GM19043 (cell line): Measurements from ENCODE around the gene NDUFV2.
"Not testable (repeated sequence)": the region's sequence is repeated elsewhere in the genome, so short reads cannot be mapped to it uniquely, and the experiment has no call there.

Source experiments
- ATAC-seq: cut with Tn5 transposase; IDR thresholded peaks from one replicate; pipeline ENCODE4 v1.9.1; 2021; ENCODE audit warnings: low read depth; ENCODE audit not compliant: unreplicated experiment

Gene NDUFV2

DNA sequence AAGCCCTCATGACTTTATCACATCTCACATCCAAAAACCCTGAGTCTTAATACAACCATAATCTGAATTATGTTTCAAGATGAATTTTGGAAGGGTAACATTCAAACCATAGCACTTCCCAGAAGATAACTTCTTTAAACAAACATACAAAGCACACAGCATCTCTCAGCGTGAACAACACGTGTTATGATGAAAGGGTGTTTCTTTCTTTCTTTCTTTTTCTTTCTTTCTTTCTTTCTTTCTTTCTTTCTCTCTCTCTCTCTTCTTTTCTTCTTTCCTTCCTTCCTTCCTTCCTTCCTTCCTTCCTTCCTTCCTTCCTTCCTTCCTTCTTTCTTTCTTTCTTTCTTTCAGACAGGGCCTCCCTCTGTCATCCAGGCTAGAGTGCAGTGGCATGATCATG, 13.8 kb upstream of the NDUFV2 start:
- ATAC-seq = not testable (repeated sequence)

DNA sequence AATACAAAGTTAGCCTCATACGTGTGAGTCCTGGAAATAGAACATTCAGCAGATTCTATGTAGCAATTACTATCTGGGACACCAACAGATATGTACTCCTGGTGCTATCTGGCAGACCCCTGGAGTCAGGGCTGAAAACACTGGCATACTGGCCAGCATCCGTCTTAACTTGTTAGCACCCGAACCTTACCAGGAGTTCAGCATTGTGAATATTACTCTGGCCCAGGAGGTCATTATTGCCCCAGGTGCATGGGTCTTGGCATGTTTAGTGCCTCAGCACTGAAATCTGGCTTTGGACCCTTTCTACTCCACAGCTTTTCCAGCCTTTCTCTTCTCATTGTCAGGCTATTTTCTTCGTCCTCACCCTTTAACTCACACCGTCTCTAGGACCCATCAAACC, 11.9 kb upstream of the NDUFV2 start:
- ATAC-seq = no peak

DNA sequence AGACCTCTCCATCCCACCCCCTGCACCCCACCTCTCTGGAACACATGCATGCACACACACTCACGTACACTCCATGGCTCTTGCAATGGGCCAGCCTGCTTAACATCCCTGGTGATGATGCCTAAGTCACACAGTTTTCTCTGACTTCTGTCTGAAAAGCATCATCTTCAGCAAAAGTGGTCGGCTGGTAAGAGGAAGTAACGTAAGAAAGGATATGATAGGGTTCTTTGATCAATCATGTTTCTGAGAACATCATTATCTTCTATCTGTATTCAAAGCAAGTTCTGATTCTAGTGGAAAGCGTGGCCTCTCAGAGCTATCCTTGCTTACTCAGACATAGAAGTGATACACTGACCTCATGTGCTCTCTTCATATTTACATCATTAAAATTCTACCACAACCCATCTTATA, 11.4 kb upstream of the NDUFV2 start:
- no peak for ATAC-seq

DNA sequence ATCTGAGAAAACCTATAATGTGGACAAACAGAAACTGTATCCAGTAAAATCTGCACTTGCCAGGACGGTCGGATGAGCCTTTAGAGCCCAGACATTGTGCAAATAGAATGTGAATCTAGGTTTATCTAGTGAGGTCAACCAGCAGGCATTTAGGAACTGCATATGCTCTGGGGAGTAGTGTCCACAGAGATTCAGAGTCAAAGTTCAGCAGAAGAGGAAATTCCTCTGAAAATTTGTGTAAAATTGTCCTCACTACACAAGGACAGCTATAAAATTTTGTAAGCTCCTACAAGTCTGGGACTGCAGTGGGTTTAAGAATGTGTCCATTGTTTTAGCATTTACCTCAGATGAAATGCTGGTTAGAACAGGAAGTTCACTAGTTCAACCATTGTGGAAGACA, 9.8 kb upstream of the NDUFV2 start:
- no peak for ATAC-seq

DNA sequence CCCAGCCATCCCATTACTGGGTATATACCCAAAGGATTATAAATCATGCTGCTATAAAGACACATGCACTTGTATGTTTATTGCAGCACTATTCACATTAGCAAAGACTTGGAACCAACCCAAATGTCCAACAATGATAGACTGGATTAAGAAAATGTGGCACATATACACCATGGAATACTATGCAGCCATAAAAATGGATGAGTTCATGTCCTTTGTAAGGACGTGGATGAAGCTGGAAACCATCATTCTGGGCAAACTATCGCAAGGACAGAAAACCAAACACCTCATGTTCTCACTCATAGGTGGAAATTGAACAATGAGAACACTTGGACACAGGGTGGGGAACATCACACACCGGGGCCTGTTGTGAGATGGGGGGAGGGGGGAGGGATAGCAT, 9.4 kb upstream of the NDUFV2 start:
- ATAC-seq = not testable (repeated sequence)

DNA sequence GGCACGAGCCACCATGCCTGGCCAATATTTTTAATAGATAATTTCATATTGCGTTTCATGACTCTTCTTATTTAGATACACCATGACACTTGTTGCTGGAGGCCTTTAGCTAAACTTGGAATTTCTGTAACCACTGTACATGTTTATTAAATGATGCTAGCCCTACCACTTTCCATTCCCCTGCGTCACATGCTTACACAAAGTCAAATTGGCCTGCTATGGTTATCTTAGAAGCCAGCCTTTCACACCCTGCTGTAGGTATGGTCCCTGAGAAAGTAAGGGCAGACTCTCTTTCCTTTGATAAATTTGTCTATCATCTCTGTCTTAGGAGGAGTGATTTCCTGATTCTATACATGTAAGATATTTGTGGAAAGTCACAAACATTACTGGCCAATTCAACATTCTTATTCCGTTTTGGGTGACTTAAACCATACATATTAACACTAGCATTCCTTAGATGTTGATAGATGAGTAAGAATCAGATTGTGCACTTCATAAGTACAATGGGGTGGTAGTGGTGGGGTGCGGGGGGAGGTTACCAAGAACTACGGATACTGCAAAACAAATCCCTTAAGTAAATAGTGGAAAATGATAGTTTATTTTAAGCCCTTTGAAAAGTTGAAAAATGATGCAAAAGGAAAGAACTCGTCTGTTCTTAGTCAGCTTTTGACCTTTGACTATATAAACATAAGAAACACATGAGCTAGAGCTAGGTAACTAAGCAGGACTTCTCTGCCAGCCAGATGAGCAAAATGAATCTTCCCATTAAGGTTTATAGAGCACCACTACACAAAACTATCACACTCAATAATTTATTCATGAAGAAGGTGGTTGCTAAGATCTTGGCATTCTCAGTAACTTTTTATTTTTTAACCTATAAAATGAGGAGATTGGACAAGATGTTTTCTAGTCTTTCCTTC, 7.9 kb upstream of the NDUFV2 start:
- ATAC-seq = no peak

DNA sequence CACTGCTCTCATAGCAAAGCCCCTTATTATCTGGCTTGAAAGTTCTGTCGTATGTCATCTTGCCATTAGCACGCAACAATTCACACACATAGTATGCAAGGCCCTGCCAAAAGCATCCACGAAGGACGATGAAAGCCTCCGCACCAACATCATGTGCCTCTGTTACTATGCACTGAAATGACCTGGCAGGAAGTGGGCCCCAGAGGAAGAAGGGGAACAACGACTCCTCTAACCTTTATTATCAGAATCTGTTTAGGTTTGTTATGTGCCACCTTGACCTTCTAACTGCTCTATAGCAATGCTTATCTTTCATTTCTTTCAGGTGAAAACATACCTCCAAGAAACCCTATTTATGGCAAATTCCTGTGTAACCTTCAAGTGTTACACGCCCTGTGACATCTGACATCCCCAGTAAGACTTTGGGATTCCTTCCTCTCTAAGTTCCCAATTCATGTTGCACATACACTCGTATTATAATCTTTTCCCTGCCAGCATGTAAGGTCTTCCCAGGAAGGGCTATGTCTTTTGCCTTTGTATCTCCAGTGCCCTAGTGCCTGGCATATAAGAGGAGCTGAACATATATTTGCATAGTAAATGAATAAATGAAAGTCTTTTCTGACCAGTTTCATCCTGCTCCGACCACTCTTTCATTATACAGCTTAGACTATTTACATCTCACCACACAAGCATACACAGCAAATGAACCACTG, 7.0 kb upstream of the NDUFV2 start:
- ATAC-seq = peak; percentile 92

DNA sequence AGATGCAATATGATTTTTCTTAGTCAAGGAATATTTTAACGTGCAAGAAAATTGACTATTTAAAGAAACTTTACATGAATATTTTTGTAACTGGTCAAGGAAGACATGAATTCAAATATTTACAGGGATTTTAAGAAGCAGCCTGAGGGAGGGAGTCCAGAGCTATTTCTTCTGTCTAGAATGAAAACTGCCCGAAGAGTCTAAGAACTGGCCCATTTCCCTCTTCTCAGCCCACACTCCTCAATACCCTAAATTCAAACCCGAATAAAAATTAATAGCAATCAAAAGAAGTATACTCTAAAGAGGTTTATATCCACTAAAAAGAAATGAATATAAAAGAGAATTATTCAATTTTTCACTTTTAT, 6.5 kb upstream of the NDUFV2 start:
- no peak for ATAC-seq

DNA sequence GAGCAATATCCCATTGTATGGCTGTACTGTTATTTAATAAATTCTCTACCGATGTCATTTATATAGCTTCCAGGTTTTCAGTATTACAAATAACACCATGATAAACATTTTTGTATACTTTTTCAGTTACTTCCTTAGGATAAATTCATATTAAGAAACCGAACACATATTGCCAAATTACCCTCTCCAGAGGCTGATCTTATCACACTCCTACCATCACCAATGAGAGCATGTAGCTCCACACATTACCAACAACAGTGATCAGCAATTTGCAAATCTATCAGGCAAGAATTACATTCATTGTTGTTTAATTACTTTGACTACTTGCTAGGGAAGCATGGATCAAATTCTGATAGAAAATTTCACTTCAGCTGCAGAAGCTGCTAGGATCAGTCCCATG, 5.8 kb upstream of the NDUFV2 start:
- ATAC-seq = no peak

DNA sequence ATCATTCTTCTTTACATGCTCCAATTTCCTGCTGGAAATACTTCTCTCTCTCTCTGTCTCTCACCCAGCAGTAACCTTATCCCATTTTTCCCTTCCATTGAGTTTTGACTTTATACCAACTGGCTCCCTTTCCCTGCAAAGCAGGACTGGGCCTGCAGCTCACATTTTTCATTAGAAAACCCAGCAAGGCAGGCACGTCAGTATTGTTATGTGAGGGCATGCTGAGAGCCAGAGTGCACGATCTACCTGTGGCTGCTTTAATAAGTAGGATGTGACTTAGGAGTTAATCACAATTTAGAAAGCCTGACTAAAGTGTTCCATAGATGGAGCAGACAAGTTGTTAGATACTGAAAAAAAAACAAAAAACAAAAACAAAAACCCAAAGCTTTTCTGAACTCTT, 5.2 kb upstream of the NDUFV2 start:
- ATAC-seq = no peak

DNA sequence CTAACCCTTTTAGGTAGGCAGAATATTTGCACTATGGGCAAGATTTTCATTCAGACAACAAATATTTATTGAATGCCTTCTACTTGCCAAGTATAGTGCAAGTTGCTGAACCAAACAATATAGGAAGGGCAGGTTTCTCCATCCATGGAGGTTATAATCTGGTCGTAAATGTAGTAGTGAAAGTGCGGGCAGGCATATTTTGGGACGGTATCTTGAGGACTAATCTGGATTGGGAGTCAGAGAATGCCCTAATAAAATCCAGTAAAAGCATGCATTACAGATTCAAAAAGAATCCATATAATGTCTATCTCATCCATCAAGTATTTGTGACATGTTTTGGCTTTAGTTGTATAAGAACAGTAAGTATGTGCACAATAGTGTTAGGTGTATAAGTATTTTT, 1.7 kb upstream of the NDUFV2 start:
- ATAC-seq = no peak

DNA sequence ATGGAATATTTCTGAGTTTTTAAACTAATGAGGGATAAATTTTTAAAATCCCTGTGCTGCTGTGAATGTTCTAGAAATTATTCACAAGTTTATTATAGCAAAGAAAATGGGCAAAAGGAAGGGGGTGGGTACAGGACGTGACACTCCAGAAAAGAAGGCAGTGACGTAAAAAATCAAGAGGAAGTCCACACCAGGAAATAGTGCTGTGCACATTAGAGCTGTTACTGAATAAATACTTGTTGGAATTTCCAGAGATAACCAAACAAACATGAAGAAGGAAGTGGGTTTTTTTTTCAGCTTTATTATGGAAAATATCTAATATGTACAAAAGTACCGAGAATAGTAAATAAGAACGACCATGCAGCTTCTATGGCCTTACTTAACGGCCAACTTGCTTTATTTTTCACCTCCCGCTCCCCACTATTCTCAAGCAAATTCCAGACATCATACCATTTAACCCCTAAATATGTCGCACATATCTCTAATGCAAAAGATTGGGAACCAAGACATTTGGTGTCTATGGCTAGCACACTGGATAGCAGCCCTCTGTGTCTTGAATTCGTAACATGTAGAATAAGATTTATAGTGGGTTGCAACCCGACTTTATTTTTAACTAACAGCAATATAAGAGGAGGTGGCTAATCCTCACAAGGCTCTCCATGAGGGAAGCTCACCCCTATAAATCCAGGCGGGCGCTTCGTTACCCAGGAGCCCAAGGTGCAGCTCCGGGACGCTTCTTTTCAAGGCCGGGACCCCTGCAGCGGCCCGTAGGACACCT, 580 bp upstream of the NDUFV2 start:
- no peak for ATAC-seq

DNA sequence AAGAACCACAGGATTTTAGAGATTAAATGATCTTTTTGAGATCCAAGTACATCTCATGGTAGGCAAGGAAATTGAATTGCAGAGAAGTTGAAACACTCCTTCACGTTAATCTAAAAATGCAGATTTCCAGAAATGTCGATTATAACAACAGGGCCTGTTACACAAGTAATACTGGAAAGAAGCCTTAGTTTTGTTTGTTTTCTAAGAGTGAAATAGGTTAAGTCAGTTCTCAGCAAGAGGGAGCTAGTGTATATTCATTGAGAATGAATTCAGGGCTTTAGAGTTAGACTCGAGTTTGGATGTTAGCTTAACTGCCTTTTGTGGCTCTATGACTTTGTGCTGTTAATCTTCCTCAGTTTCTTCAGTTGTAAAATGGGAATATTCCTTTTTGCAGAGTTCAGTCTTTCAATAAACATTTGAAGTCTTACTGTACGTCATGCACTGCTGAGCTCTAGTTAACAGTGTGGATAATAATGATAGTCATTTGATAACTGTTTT, 926 bp downstream of the NDUFV2 start:
- no peak for ATAC-seq

DNA sequence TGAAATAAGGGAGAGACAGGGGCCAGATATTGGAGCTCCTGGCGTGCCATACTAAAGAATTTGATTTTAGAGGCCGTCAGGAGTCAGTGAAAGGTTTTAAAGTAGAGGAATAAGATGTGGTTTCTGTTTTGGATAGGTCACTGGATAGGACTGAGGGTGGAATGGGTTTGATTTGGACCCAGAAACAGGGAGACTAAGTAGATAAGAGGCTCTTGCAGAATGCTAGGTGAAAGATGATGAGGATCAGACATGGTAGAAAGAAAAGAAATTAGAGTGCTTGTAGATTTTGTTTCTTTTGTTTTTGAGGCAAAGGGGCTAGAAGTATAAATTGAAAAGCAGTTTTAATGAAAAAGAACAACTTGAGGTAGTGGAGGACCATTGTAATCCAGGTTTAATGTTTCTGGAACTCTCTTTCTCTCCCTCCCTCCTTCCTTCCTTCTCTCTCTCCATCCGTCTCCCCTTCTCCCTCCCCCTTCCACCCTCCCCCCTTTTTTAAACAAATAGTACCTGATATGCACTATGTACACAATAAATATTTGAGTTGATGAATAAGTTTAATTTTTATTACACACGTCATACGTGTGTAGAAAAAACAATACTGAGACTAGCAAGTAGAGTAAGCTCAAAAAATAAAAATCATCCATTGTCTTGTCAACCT, 1.9 kb downstream of the NDUFV2 start:
- no peak for ATAC-seq

DNA sequence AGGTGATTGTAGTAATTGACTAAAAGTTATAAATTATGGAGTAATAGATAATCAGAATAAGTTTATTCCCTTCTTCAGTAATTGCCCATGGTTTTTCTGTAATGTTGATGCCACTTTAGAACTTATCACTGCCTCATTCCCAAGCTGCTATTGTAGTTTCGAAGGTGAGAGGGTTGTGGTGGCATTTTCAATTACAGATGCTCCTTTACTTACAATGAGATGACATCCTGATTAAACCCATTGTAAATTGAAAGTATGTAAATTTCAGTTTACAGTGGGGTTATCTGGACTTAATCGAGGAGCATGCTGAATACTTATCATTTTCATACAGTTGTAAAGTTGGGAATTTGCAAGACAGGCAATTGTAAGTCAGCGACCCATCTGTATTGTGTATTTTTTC, 2.9 kb downstream of the NDUFV2 start:
- no peak for ATAC-seq

DNA sequence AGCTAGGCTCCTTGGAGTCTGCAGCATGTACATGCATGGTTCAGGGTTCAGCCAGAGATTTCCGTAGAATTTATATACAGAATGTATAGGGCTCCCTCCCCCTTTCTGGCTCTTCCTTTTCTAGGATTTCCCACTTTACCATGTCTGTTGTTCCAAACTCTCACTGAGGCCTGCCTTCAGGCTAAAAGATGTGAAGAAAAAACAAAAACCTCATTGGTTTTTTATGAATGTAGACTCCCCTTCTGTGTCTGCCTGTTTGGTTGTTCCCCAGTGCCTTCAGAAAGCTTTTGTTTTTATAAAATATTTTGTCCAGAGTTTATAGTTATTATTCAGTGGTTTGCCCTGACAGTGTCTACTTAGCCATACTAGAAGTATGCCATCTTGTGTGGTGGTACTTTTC, 3.6 kb downstream of the NDUFV2 start:
- ATAC-seq = no peak

DNA sequence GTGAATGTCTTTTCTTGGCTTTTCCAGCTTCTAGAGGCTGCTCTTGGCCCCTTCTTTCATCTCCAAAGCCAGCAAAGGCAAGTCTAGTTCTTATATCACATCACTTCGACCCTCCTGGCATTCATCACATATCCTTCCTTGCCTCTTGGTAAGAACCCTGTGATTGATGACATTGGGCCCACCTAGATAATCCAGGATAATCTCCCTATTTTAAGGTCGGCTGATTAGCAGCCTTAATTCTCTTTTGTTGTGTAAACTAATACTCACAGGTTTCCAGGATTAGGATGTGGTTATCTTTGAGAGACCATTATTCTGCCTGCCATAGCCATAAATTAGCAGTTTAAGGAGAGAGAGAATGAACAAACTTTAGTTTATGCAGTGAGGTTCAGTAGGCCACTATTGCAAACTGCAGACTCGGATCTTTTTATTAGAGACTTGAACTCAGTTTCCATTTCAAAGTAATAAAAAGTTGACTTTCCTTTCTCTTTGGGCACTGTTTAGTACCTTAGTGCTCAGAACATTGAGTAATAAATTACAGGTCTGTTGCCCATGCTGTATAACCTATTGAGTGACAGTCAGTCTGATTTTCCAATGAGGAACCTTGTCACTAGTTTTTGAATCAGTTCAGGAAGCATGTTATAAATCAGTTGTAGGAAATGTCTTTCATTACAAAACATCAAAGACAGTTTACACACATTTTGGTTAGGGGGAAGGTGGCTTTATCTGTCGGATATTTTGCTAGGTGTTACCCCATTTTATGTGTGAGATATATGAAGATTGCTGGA, 4.5 kb downstream of the NDUFV2 start:
- no peak for ATAC-seq

DNA sequence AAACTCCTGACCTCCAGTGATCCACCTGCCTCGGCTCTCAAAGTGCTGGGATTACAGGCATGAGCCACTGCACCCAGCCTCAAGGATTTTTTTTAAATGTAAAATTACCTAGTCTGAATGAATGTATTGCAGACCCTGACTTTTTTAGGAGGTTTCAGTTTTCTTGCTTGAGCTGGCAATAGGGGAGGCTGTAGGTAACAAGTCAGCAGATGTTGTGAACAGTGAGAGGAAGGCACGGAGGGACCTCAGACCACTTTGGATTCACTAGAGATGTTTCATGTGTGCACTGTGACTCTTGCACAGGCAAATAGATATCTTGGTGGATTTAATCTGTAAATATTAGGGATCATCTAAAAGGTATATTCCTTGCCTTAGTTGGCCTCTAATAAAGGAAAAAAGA, 6.4 kb downstream of the NDUFV2 start:
- ATAC-seq = no peak

DNA sequence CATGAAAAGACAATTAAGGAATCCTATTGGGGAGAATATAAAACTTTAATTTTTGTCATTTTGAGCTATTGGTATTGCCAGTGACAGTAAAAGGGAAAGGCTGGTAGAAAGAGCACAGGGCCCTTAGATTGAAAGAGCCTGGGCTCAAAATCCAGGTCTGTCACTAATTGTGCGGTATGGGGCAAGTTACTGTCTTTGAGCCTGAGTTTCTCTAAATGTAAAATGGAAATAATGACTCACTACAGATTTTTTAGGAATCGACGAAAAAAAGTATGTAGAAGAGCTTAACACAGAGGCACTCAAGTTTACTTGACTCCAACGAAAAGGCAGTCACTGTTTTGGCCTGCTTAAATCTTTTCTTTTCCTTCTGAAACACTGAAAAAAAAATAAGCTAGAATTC, 7.0 kb downstream of the NDUFV2 start:
- no peak for ATAC-seq
